ENCODE measurements around the gene ACTMAP.

- TF ChIP-seq POLR2A (IDR thresholded peaks at IDR 0.05) (no peak), CTCF (IDR thresholded peaks at IDR 0.05) (no peak), POLR2AphosphoS5 (IDR thresholded peaks at IDR 0.05; ENCODE audit: insufficient read depth in 1 of 2, low read depth in 1 of 2) (no peak)
Observed at GRCh38 chr19:40775632-40776022, 25.4 kb upstream of the ACTMAP start.

Measured in vagina (tissue), 2 donors.